Measurements from ENCODE around the gene GAS7.

Gene GAS7

DNA sequence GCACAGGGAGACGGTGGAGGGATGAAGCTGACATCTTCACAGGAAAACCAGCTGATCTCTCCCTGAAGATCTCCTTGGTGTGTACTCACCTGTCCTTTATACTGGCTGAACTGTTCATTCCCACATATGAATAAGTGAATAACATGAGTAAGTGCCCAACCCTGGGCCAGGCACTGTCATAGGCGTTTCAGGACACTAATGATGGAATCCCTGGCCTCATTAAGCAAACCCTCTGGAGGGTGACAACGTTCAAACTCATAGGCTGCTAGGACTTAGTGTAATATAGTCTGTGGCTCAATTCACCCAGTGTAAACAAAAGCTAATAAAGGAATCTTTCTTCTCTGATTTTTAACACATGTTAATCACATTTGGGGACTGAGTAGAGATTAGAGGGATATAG lies 24.5 kb downstream of the GAS7 start:
- no peak overlapping the region for H3K4me3 ChIP-seq (ENCODE audit: low read depth, low read length)
- no peak for DNase-seq (ENCODE audit: low read depth, low spot score)
- ChIA-PET POLR2A (no interaction called here), CTCF (interaction anchor here (1.0 to 1.3 kb wide), 2 partner anchors 53 to 444 kb away, joined by 3 to 4 read pairs; no protein-coding TSS in a partner anchor)
- TF ChIP-seq, protein P1, sequence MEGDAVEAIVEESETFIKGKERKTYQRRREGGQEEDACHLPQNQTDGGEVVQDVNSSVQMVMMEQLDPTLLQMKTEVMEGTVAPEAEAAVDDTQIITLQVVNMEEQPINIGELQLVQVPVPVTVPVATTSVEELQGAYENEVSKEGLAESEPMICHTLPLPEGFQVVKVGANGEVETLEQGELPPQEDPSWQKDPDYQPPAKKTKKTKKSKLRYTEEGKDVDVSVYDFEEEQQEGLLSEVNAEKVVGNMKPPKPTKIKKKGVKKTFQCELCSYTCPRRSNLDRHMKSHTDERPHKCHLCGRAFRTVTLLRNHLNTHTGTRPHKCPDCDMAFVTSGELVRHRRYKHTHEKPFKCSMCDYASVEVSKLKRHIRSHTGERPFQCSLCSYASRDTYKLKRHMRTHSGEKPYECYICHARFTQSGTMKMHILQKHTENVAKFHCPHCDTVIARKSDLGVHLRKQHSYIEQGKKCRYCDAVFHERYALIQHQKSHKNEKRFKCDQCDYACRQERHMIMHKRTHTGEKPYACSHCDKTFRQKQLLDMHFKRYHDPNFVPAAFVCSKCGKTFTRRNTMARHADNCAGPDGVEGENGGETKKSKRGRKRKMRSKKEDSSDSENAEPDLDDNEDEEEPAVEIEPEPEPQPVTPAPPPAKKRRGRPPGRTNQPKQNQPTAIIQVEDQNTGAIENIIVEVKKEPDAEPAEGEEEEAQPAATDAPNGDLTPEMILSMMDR (IDR thresholded peaks at IDR 0.05; ENCODE audit: insufficient read depth, low read length, missing control alignments): no peak

DNA sequence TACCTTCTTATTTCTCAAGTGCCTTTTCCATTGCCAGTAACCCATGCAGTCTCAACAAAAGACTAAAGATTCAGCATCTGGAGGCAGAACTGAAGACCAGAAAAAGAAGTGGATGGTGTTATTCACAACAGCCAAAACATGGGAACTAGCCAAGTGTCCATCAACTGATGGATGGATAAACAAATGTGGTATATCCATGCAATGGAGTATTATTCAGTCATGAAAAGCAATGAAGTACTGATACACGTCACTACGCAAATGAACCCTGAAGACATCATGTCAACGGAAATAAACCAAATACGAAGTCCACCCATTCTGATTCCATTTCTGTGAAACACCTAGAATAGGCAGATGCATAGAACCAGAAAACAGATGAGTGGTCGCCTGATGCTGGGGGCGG lies 25.6 kb downstream of the GAS7 start:
- H3K4me3 ChIP-seq (ENCODE audit: low read depth, low read length): no peak overlapping the region
- CTCF ChIA-PET: no interaction called here
- no peak for DNase-seq (ENCODE audit: low read depth, low spot score)
- POLR2A ChIA-PET: no interaction called here
- TF ChIP-seq, protein P1 (IDR thresholded peaks at IDR 0.05; ENCODE audit: insufficient read depth, low read length, missing control alignments): no peak

DNA sequence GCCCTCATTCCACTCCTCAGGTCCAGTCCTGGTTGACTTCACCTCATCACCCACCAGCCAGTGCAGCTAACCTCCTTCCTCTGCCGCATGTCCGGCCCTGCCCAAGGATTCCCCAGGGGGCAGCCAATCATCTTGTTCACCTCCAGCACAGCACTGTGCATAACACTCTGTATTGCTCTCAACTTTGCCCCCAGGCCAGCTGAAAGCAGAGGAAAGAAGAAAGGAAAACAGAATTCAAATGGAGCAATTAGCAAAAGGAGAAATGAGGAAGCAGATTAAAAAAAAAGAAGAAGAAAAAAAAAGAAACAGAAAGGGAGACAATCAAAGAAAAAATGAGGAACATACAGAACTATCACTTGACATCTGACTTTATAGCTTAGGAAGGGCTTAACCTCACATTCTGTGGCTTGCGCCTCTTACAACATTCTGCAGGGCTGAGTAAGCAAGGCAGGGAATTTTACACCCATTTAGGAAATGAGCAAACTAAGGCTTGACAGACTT lies 26.1 kb downstream of the GAS7 start:
- CTCF ChIA-PET: no interaction called here
- POLR2A ChIA-PET: no interaction called here
- H3K4me3 ChIP-seq (ENCODE audit: low read depth, low read length): no peak overlapping the region
- no peak for DNase-seq (ENCODE audit: low read depth, low spot score)
- TF ChIP-seq, protein P1 (IDR thresholded peaks at IDR 0.05; ENCODE audit: insufficient read depth, low read length, missing control alignments): no peak

DNA sequence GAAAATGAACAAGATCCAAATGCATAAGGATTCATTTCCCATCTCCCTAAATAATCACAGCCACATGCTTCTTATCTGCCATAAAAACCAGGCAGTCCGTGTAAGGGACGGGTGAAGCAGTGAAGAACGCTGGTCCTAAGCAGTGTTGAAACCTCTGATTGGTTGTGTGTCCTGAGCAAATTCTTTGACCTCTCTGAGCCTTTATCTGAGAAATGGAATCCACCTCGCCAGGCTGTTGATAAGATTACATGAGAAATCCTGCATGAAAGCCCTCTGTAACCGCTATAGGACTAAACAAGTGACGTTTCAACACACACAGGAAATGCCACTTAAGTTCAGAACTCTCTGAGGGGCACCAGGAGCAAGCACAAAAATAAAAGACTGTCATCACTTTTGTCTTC lies 26.8 kb downstream of the GAS7 start:
- ChIA-PET CTCF (no interaction called here), POLR2A (interaction anchor here (0.8 kb wide), 1 partner anchor 72 kb away, joined by 3 read pairs; no protein-coding TSS in a partner anchor)
- DNase-seq (ENCODE audit: low read depth, low spot score): no peak
- H3K4me3 ChIP-seq (ENCODE audit: low read depth, low read length): no peak overlapping the region
- TF ChIP-seq, protein P1 (IDR thresholded peaks at IDR 0.05; ENCODE audit: insufficient read depth, low read length, missing control alignments): no peak

DNA sequence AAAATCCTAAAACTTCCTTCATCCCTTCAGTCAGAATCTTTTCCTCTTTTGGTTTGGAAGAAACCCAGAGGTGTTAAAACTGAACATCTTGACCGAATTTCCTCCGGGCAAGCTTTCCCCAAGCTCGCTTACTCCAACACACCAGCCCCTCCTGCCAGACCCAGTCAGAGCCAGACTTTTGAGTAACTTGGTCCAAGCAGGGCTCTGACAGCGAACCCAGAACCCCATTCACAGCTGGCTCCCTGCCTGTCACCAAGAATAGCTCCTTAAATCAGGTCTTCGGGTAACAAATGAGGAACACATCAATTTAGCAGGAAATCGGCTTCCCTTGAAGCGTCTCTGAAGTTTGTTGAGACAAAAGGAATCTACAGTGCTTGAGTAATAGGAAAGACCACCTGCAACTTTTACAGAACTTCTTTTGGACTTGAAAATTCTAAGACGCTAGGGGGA lies 27.3 kb downstream of the GAS7 start:
- DNase-seq (ENCODE audit: low read depth, low spot score): no peak
- TF ChIP-seq, protein P1 (IDR thresholded peaks at IDR 0.05; ENCODE audit: insufficient read depth, low read length, missing control alignments): no peak
- CTCF ChIA-PET: interaction anchor here (0.9 kb wide), 1 partner anchor 56 kb away, joined by 3 read pairs; no protein-coding TSS in a partner anchor
- no peak overlapping the region for H3K4me3 ChIP-seq (ENCODE audit: low read depth, low read length)
- POLR2A ChIA-PET: interaction anchor here (0.8 kb wide), 1 partner anchor 73 kb away, joined by 3 read pairs; no protein-coding TSS in a partner anchor

DNA sequence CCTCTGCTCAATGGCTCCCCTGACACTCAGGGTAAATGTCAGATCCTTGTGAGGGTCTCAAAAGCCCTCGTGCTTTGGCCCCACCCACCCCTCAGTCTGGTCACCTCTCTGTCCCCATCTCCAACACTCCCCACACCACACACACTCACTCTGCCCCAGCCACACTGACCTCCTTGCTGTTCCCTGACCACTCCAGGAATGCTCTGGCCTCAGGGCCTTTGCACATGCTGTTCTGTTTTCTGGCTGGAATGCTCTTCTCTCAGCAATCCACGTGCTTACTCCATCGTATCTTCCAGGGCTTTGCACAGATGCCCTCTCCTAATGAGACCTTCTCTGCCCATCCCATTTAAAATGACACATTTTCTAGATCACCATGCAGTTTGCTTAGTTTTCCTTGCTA lies 28.2 kb downstream of the GAS7 start:
- ChIA-PET POLR2A (no interaction called here), CTCF (interaction anchor here (0.9 kb wide), 1 partner anchor 56 kb away, joined by 3 read pairs; no protein-coding TSS in a partner anchor)
- no peak overlapping the region for H3K4me3 ChIP-seq (ENCODE audit: low read depth, low read length)
- DNase-seq (ENCODE audit: low read depth, low spot score): no peak
- TF ChIP-seq, protein P1 (IDR thresholded peaks at IDR 0.05; ENCODE audit: insufficient read depth, low read length, missing control alignments): no peak
